HG02885 (cell line): ENCODE data around the gene NOTUM.

Experiments
- ATAC-seq: cut with Tn5 transposase; IDR thresholded peaks from one replicate; pipeline ENCODE4 v1.9.1; 2021; ENCODE audit warnings: mild to moderate bottlenecking; ENCODE audit not compliant: unreplicated experiment, poor library complexity

Gene NOTUM

GRCh38 chr17:81980122-81980521 is 19.1 kb upstream of the NOTUM start:
- no peak for ATAC-seq

GRCh38 chr17:81978524-81979298 is 17.7 kb upstream of the NOTUM start:
- no peak for ATAC-seq

GRCh38 chr17:81977211-81977808 is 16.3 kb upstream of the NOTUM start, which contains the start of gene ASPSCR1:
Gene ASPSCR1 (plus strand): TSS chr17:81977629. CDS start chr17:81977647, 18 bp downstream.
- ATAC-seq = peak; percentile 90

DNA sequence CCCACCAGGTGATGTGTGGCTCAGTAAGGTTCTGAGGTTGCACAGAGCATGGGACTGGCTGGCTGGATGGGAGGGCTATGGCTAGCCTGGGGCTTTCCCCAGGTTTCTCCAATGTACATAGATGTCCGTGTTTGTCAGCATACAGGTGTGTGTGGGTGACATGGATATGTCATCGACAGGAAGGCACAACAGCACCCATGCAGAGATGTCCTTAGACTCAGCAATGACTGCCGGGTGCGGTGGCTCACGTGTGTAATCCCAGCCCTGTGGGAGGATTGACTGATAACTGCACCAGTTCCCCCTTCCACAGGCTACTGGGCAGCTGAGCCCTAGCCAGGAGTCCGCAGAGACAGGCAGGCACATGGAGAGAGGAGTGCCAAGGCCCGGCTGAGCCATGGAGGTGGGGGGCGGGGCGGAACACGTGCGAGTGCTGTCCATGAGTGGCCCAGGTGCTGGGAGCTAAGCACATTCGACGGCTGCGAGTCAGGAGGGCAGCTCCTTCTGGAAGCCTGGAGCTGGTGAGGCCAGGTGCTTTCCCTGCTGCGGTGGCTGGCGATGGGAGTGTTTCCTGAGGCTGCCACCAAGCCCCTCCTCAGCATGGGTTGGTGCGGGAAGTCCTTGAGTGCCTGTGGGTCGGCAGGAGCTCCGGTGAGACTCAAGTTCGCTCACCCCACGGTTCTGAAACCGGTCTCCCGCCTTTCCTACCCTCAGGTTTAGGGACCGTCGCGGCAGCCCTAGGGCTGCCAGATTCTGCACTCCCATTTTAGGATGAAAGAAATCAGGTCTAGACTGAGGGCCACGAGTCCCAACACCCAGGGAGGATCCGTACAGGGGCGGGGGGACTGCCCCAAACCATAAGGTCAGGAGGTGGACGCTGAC is 15.6 kb upstream of the NOTUM start:
- ATAC-seq = no peak

GRCh38 chr17:81973432-81973831 is 12.4 kb upstream of the NOTUM start:
- ATAC-seq = no peak

DNA sequence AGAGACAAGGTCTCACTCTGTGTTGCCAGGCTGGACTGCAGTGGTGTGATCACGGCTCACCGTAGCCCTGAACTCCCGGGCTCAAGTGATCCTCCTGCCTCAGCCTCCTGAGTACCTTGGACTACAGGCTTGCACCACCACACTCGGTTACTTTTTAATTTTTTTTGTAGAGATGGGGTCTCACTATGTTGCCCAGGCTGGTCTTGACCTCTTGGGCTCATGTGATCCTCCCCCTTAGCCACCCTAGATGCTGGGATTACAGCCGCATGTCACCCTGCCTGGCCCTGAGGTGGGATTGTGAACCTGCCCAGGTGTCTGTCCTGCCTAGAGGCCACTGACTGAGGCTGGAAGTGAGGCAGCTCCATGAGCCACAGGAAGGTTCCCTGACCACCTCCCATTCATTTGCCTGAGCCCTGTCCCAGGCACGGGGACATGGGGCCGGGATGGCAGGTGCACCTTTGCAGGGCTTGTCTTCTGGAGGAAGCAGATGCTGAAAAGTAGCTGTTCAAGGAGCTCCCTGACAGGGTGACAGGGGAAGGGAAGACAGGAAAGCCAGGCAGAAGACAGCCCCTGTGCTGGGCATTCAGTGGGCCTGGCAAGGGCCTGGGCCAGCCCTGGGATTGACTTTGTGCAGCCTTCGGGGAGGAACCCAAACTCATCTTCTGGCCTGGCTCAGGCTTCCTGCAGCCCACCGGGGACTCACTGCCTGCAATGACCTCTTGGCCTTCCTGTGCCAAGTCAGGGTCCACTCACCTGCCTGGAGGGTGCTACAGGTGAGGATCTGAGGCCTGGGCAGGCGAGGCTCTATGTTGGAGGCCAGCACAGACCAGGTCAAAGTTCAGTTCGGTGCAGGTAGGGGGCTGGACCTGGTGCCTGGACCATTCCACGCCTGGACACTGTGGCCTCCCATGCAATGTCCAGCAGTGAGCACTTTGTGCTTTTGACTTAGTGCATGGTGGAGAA is 8.1 kb upstream of the NOTUM start:
- no peak for ATAC-seq

- no peak for ATAC-seq
These were observed 7.4 kb upstream of the NOTUM start for GRCh38 chr17:81968396-81968745.

DNA sequence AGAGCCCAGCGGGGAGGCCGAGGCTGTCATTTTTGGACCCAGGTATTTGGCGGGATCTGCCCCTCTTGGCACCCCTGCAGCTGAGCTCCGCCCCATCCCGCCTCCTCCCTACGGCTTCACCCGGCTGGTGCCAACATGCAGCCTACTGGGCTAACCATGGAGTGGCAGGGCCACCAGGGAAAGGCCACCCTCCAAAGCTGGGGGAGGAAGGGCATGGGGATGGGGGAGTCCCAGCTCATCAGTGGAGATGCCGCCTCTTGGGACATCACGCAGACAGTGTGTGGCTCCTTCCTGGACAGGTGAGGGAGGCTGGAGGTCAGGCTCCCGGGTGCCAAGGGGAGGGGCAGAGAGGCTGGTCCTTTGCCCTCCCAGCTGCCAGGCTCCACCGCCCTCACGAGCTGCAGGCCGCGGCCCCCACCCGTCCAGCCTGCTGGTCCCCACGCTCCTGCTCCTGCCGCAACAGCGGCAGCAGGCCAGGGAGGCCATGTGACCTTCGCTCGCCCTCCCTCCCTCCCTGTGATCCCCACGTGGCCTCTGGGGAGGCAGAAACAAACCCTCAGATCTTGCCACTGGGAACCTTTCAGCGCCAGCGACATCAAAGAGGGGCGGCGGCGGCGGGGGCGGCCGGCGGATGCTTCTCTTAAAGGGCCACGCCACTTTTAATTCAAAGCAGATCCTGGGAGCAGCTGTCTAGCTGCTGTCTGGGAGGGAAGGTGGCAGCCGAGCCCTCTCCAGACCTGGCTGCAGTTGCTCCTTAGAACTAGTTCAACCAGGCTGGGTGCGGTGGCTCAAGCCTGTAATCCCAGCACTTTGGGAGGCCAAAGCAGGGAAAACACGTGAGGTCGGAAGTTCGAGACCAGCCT is 6.8 kb upstream of the NOTUM start:
- no peak for ATAC-seq

DNA sequence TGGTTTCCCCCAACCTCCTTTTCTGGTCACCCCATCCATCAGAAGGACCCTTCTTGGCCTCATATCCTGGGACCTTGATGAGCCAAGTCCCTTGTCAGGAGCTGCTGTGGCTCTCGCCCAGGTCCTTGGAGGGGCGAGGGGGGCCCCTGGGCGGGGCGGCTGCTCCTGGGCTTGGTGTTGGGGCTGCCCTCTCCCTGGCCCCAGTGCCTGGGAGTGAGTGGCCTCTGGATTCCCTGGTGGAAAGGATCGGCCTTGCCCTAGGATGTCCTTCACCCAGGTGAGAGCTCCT is 6.2 kb upstream of the NOTUM start:
- no peak for ATAC-seq

GRCh38 chr17:81966343-81967243 is 5.6 kb upstream of the NOTUM start:
- no peak for ATAC-seq

- no peak for ATAC-seq
These were observed 3.3 kb upstream of the NOTUM start for GRCh38 chr17:81964081-81964849.

- ATAC-seq = no peak
These were observed 1.8 kb upstream of the NOTUM start for GRCh38 chr17:81962499-81963441.

GRCh38 chr17:81961521-81962498 is 823 bp upstream of the NOTUM start:
- no peak for ATAC-seq

GRCh38 chr17:81960130-81960958 is 643 bp downstream of the NOTUM start:
- ATAC-seq = no peak
